GM21390 (cell line): ENCODE data around the gene MRPL11.

ENCODE experiments used
- ATAC-seq: cut with Tn5 transposase; IDR thresholded peaks from one replicate; pipeline ENCODE4 v1.9.1; 2021; ENCODE audit not compliant: unreplicated experiment

MRPL11 gene

DNA sequence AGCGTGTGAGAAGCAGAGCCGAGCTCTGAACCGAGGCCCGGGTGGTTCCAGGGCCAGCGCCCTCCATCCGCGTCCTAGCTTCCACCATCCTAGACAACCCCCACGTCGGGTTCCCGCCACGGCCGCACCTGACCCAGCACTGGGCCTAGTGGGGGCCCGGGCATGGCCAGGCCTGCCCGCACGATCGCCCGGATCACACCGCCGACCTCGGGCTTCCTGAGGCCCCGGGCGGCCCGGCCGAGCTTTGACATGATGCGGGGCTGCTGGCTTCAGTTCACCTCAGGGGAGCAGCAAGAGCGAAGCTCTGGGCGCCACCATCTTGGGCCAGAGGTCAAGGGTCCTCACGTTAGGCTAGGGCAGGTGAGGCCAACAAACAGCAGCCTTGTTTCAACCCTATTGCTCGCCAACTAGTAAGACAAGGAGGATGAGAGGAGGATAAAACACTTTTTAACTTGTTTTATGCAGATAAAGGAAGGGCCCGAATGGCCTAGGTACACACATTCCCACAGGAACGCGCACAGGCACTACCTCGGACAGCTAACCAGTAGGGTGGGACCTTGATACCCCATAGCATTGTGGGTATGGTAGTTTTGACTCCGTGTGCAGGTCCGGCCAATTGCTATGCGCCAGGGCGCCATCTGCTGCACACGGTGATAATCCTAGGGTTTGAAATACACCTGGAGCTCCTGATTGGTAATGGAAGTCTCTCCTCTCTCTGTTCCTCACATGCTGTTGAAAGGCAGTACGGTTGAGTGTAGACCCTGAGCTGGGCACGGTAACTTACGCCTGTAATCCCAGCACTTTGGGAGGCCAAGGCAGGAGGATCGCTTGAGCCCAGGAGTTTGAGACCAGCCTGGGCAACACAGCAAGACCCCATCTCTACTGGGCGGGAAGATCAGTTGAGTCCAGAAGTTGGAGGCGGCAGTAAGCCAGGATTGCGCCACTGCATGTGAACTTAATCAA lies at the start of gene MRPL11:
TSS of gene MRPL11 (minus strand) at position 345 of the 963 bp plus-strand sequence. CDS start at position 251, 94 bp downstream.
- ATAC-seq, result peak; percentile 95

DNA sequence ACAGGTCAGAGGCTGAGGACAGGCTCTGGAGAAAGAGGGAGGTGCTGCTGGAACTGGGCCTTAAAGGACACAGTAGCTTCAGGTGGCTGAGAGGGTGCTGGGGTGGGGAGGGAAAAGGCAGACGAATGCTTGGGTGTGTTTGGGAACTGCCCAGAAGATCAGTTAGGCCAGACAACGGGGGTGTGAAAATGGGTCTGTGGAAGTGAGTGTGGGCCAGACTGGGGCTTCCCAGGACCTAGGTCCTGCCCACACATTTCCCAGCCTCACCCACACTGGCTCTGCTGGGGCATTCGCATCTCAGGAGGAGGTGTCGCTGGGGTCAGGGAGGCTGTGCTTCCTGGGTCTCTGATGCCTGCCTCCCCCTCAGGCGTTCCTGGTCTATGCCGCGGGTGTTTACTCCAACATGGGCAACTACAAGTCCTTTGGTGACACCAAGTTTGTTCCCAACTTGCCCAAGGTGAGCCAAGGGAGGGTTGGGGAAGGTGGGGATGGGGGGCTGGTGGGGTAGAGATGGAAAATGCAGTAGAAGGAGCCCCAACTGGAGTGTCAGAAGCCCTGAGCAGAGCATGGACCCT lies 46.2 kb upstream of the MRPL11 start:
- no peak for ATAC-seq

DNA sequence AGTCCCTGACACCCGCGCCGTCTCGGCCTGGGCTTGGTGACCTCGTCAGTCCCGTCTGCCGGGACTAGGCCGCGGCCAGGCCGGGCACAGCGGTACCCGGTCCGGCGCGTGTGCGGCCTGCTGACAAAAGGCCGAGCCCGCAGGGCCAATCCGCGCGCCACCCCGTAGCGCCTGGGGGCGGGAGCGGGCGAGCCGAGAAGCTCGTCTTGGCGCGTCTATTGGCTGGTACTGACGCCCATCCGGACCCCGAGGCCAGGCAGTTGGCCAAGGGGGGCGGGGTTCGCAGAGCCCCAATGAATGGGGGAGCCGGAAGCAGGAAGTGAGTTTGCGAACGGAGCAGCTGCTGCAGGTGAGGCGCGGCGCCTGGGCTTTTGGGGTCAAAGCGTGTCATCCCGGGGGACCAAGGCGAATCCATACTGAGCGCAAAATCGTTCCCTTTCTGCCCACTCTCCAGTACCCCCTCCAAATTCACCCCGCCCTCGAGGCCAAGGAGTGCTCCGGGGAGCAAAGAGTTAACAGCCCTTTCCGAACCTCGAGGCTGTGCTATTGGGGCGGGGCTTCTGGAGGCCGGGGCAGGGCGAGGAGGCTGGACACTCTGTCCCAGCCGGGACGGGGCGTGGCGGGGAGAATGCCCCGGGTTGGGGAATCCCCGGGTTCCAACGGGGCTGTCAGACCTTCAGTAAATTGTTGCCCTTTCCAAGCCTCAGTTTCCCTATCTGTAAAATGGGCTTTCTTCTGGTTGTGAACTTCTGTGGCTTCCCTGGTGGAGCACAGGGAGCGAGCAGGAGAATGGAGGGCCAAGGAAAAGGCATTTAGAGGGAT lies 41.7 kb upstream of the MRPL11 start, which contains the start of gene DPP3:
TSS of gene DPP3 (plus strand) at position 318 of the 822 bp plus-strand sequence. CDS start 1,767 bp downstream, outside the sequence.
- peak; percentile 90 for ATAC-seq

GRCh38 chr11:66479394-66480116 lies 40.9 kb upstream of the MRPL11 start:
- no peak for ATAC-seq

DNA sequence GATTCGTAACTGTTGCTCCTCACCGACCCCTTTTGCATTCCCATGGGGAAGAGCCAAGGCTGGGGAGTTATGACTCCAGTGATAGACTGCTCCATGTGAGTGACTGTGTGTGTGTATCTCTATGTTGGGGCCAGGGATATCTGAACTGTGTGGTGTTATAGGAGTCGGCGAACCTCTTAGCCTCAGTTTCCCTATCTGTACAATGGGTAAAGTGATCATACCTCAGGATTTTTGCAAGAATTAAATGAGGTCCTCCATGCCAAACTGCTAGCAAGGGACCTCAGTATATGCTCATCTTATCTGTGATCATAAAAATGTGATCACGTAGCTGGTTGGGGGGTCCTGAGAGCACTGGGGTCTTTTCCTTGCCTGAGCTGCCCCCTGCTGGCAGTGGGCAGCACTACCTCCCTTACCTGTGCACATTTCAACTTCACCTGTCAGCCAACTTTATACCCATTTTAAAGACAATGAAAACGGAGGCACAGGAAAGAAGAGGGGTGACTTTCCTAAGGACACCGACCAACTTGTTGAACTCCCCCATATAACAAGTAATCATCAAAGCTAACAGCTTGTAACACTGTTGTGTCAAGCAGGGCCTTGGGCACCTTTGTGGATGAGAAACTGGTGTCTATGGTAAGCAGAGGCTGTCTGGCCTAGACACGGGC lies 40.2 kb upstream of the MRPL11 start:
- ATAC-seq, result no peak

DNA sequence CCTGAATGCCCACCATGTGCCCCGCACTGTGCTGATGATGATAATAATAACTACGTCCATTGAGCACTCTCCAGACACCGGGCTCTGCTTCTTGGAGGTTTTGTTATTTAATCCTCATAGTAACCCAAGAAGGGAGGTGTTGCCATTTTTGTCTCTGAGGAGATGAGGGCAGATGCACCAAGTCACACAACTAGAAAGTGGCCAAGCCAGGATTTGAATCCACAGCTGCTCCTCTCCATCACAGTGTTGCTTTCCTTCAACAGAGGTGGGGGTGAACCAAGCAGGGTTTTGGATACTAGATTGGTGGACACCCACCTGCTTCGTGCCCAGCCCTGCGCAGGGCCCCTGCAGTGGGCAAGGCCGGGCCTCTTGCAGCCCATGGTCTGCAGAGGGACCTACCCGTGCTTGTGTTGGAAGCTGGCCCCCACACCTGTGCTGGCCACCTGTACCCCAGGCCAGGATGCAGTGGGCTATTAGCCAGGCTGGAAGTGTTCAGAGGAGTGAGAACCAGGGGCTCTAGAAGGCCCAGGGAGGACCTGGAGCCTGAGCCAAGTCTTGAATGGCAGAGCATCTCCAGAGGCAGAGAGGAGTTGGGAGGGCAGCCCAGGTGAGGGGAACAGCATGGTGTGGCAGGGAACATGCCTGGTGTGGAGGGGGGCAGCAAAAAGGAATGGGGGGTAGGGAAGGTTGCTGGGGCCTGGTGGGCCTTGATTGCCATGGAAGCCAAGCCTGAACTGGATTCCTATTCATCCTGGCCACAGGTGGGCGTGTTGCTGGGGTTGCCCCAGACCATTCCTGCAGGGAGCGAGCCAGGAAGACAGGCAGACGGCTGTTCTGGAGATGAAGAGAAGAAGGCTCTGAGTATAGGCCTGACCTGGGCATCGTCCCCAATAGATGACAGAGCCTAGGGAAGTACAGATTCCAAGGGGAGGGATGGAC lies 38.9 kb upstream of the MRPL11 start:
- no peak for ATAC-seq

- no peak for ATAC-seq
Measured at GRCh38 chr11:66476841-66477251, 38.2 kb upstream of the MRPL11 start.

- no peak for ATAC-seq
Measured at GRCh38 chr11:66476173-66476840, 37.7 kb upstream of the MRPL11 start.

GRCh38 chr11:66475349-66476172 lies 36.9 kb upstream of the MRPL11 start:
- no peak for ATAC-seq

DNA sequence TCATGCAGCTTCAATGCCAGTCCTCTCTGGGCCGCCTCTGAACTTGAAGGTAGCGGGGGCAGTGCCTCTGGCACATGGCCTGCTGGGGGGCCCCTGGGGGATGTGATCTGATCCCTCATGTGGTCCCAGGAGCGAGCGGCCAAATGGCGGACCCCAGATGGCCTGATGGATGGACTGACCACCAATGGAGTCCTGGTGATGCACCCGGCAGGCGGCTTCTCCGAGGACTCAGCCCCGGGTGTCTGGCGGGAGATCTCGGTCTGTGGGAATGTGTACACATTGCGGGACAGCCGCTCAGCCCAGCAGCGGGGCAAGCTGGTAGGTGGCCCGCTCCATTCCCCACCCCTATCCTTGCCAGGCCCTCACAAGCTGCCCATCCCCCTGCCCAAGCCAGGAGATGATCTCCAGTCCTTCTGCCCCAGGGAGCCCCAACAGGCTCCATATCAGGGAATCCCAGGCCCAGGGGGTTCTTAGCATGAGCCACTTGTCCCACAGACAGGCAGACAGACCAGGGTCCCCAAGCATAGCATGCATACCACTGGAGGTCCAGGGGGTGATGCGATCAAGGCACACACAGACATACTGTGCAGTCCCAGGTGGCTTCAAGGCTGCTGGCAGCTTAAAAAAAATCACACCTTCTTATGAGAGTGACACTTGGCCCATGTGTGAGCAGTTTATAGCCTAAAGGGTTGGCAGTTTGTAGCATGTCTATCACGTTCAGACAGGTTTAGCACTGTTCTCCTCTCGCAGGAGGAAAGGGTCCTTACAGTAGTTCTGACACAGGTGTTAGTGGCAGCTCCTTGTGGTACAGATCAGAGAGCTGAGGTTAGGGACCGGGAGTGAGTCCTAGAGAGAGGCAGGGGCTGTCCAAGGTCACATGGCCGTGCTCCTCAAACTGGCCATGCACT lies 35.2 kb upstream of the MRPL11 start:
- ATAC-seq, result no peak

DNA sequence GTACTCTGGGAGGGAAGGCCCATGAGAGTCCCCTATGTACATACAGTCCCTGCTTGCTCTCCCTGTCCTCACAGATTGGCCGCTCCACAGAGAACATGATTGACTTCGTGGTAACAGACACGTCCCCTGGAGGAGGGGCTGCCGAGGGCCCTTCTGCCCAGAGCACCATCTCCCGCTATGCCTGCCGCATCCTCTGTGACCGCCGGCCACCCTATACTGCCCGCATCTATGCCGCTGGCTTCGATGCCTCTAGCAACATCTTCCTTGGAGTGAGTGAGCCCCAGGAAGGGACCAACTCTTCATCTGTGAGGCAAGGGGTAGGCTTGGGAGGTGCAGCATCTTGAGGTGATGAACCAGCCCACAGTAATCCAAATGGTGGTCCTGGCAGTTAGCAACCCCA lies 34.5 kb upstream of the MRPL11 start:
- ATAC-seq, result no peak

DNA sequence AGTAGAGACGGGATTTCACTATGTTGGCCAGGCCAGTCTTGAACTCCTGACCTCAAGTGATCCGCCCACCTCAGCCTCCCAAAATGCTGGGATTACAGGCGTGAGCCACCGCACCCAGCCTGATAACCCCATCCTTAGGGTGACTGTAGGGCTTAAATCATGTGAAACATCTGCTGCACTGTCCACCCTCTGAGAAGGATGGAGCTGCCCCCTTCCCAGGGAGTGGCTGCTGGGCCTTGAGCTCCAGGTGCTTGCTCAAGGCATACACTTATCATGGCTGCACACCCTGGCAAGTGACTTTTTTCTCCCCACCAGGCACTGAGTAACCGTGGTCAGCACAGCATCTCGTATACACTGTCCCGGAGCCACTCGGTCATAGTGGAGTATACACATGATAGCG lies 33.4 kb upstream of the MRPL11 start:
- ATAC-seq, result no peak

- no peak for ATAC-seq
Measured at GRCh38 chr11:66471142-66471541, 32.5 kb upstream of the MRPL11 start.

- ATAC-seq, result no peak
Measured at GRCh38 chr11:66470015-66470414, 31.4 kb upstream of the MRPL11 start.

- no peak for ATAC-seq
Measured at GRCh38 chr11:66469441-66469840, 30.8 kb upstream of the MRPL11 start.

DNA sequence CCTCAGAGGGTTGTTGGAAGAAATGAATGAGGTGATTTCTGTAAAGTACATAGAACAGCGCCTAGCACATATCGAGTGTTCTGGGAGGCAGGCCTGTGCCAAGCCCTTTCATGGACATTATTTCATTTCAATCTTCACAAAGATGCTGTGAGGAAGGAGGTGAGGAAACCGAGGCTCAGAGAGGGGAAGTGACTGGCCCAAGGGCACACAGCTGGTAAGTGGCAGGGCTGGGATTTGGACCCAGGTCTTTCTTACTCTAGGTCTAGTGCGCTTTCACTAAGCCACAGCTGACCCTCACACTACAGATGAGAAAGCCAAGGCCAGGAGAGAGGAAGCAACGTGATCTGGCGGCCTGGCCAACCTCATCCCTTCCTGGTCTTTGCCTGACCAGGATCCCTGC lies 30.0 kb upstream of the MRPL11 start:
- ATAC-seq, result no peak

DNA sequence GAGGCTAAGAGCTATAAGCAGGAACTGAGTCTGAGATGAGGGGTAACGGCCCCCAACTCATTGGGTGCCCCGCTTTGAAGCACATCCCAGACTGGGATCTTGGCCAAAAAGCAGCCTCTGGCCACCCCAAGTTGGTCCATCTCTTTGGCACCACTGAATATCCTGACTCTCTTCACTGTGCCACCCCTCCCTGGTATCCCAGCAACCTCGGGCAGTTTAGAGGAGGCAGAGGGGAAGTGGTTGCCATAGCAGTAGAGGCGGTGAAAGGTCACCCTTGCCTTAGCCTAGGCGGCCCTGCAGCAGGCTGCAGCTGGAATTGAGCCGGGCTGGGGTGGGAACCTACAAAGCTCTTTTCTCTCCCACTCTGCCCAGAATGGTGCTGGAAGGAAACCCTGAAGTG lies 29.1 kb upstream of the MRPL11 start:
- no peak for ATAC-seq
